OCI-LY3 (cell line): ENCODE results near the gene APBB2.

Experiments used
- H2AFZ ChIP-seq: fragments of 200-600, 300-600 bp; shearing (Covaris generic); 2 replicates; pipeline ENCODE4 v1.6.0; 2014; ENCODE audit warnings: antibody characterized with exemption, low read depth, low read length
- H3K27ac ChIP-seq: fragments of 200-600, 300-600 bp; sonication (generic); 2 replicates; pipeline ENCODE4 v1.5.1; 2014; ENCODE audit warnings: mild to moderate bottlenecking, low read length, moderate library complexity, mixed read lengths
- H3K27me3 ChIP-seq: fragments of 200-600, 300-600 bp; sonication (generic); 2 replicates; pipeline ENCODE4 v1.6.1; 2014; ENCODE audit warnings: low read depth, low read length, mixed read lengths
- H3K36me3 ChIP-seq: fragments of 200-600, 300-600 bp; sonication (generic); replicated peaks from 2 replicates; pipeline ENCODE3; 2014; ENCODE audit warnings: low read depth, low read length, mixed read lengths
- H3K4me1 ChIP-seq: fragments of 300-600, 200-600 bp; sonication (generic); 2 replicates; pipeline ENCODE4 v1.6.1; 2014; ENCODE audit warnings: low read length, mixed read lengths
- H3K4me2 ChIP-seq: fragments of 200-600, 300-600 bp; sonication (generic); 2 replicates; pipeline ENCODE4 v1.6.1; 2014; ENCODE audit warnings: low read length, mixed read lengths
- H3K4me3 ChIP-seq: fragments of 300-600, 200-600 bp; sonication (generic); 2 replicates; pipeline ENCODE4 v1.5.1; 2014; ENCODE audit warnings: antibody characterized with exemption, mild to moderate bottlenecking, low read length, moderate library complexity
- H3K79me2 ChIP-seq: fragments of 300-600, 200-600 bp; shearing (Covaris generic); 2 replicates; pipeline ENCODE4 v1.6.1; 2014; ENCODE audit warnings: mild to moderate bottlenecking, low read length, mixed read lengths
- H3K9ac ChIP-seq: fragments of 300-600, 200-600 bp; shearing (Covaris generic); 2 replicates; pipeline ENCODE4 v1.6.0; 2014; ENCODE audit warnings: mild to moderate bottlenecking, low read length, moderate library complexity
- H3K9me3 ChIP-seq: fragments of 200-600, 300-600 bp; shearing (Covaris generic); 2 replicates; pipeline ENCODE4 v1.6.1; 2014; ENCODE audit warnings: low read length, mixed read lengths; ENCODE audit not compliant: insufficient read depth
- H4K20me1 ChIP-seq: fragments of 200-600, 300-600 bp; sonication (generic); 2 replicates; pipeline ENCODE4 v1.6.1; 2016; ENCODE audit warnings: low read length, mixed read lengths; ENCODE audit not compliant: insufficient read depth
- EZH2phosphoT487 ChIP-seq: fragments of 200-600 bp; shearing (Covaris generic); IDR thresholded peaks from 2 replicates; pipeline ENCODE4 v1.6.1; 2018; ENCODE audit warnings: antibody characterized with exemption, mixed run types, low read depth
- TF ChIP-seq, protein P1 (sequence below): fragments of 200-600, 300-600 bp; sonication (generic); IDR thresholded peaks from 2 replicates; pipeline ENCODE4 v1.5.1; 2014; ENCODE audit warnings: antibody characterized with exemption, low read length, low read depth

The APBB2 gene

DNA sequence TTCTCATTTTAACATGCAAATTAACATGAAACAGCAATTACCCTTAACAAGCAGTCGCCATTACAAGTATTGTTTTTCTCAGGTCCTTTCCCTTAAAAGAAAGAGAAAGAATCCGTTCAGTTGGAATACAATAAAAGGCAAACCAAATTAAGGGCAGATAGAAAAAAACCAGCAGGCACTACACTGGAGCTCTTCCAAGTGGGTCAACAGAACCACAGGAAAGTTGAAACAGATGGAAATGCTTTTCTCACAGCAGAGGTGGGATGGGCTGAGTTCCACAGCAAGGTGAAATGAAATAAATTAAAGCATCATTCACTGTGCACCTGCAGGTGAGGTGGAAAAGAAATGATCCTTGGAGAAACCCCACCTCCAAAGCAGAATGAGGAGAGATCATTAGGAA, 102.6 kb downstream of the APBB2 start:
- Histone ChIP-seq H3K36me3 (no peaks in the 10 kb centered on the region), H3K9ac (no peak overlapping the region), H3K4me2 (no peak overlapping the region), H3K79me2 (no peaks in the 10 kb centered on the region), H3K4me3 (no peak overlapping the region), H3K27me3 (no peaks in the 10 kb centered on the region), H3K27ac (no peak overlapping the region), H2AFZ (no peak overlapping the region), H3K9me3 (no peaks in the 10 kb centered on the region), H3K4me1 (no peaks in the 10 kb centered on the region), H4K20me1 (no peaks in the 10 kb centered on the region)
- no peak for TF ChIP-seq EZH2phosphoT487
- TF ChIP-seq, protein P1, sequence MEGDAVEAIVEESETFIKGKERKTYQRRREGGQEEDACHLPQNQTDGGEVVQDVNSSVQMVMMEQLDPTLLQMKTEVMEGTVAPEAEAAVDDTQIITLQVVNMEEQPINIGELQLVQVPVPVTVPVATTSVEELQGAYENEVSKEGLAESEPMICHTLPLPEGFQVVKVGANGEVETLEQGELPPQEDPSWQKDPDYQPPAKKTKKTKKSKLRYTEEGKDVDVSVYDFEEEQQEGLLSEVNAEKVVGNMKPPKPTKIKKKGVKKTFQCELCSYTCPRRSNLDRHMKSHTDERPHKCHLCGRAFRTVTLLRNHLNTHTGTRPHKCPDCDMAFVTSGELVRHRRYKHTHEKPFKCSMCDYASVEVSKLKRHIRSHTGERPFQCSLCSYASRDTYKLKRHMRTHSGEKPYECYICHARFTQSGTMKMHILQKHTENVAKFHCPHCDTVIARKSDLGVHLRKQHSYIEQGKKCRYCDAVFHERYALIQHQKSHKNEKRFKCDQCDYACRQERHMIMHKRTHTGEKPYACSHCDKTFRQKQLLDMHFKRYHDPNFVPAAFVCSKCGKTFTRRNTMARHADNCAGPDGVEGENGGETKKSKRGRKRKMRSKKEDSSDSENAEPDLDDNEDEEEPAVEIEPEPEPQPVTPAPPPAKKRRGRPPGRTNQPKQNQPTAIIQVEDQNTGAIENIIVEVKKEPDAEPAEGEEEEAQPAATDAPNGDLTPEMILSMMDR: no peak

DNA sequence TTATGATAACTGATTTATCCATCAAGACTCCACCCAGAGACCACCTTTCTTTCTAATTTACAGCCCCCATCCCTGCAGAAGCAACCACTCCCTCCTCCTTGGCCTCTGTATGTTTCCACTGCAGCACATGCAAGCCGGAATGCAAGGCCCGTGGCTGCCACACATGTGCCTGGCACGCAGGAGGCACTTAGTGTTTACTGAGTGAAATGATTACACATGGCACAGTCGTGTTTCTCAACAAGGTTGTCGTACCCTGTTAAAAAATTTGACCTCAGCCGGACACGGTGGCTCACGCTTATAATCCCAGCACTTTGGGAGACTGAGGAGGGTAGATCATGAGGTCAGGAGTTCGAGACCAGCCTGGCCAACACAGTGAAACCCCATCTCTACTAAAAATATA, 104.3 kb downstream of the APBB2 start:
- no peak for TF ChIP-seq EZH2phosphoT487
- TF ChIP-seq, protein P1: no peak

DNA sequence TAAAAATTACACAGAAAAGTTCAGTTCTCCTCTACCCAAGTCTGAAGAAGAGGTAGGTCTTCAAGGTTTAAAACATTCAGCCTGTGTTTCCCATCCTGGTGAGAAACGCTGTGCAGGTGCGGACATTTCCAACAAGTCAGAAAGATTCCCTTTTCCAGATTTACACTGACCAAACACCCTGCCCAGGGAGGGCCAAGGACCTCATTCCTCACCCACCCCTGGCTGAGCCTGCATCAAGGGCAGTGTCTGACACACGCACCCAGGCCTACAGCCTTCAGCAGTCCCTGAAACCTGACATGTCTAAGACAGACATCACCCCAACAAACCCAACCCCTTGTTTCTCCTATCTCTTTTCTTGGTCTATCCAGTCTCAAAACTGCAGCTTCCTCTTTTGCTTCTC, 105.9 kb downstream of the APBB2 start:
- Histone ChIP-seq H3K4me1 (no peaks in the 10 kb centered on the region), H3K79me2 (no peaks in the 10 kb centered on the region), H3K4me2 (no peak overlapping the region), H3K9me3 (no peaks in the 10 kb centered on the region), H3K27ac (no peak overlapping the region), H3K4me3 (no peak overlapping the region), H3K9ac (no peak overlapping the region), H4K20me1 (no peaks in the 10 kb centered on the region), H2AFZ (no peak overlapping the region), H3K36me3 (no peaks in the 10 kb centered on the region), H3K27me3 (no peaks in the 10 kb centered on the region)
- no peak for TF ChIP-seq EZH2phosphoT487
- TF ChIP-seq, protein P1: no peak

More for the DNA sequence above, 104.3 kb downstream of the APBB2 start:
- Histone ChIP-seq H3K27ac (no peak overlapping the region), H3K4me3 (no peak overlapping the region), H2AFZ (no peak overlapping the region), H3K4me2 (no peak overlapping the region), H3K27me3 (no peaks in the 10 kb centered on the region), H3K9me3 (no peaks in the 10 kb centered on the region), H3K9ac (no peak overlapping the region), H3K79me2 (no peaks in the 10 kb centered on the region), H3K4me1 (no peaks in the 10 kb centered on the region), H4K20me1 (no peaks in the 10 kb centered on the region), H3K36me3 (no peaks in the 10 kb centered on the region)

DNA sequence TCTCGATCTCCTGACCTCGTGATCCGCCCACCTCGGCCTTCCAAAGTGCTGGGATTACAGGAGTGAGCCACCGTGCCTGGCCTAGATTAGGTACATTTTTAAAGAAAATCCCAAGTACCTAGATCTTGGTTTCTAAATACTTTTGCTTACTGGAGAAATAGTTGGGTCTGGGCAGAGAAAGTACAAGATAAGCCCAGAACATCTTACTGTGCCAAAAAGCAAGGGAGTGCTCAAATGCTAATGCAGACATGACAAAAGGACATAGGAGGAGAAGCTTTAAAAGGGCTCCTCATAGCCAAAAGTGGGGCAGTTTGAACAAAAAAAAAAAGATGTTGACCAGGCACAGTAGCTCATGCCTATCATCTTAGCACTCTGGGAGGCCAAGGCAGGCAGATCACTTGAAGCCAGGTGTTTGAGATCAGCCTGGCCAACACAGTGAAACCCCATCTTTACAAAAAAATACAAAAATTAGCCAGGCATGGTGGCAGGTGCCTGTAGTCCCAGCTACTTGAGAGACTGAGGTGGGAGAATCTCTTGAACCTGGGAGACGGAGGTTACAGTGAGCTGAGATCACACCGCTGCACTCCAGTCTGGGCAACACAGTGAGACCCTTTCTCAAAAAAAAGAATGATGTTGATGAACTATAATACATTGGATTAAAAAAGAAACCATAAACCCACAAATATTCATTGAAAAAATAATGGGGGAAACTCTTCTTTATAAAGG, 107.5 kb downstream of the APBB2 start:
- Histone ChIP-seq H3K4me3 (no peak overlapping the region), H3K4me2 (no peak overlapping the region), H3K9me3 (no peaks in the 10 kb centered on the region), H3K79me2 (no peaks in the 10 kb centered on the region), H3K4me1 (no peaks in the 10 kb centered on the region), H3K36me3 (no peaks in the 10 kb centered on the region), H4K20me1 (no peaks in the 10 kb centered on the region), H3K27ac (no peak overlapping the region), H2AFZ (no peak overlapping the region), H3K9ac (no peak overlapping the region), H3K27me3 (no peaks in the 10 kb centered on the region)
- no peak for TF ChIP-seq EZH2phosphoT487
- TF ChIP-seq, protein P1: no peak
